Dermis blood vessel endothelial cell (primary cell): ENCODE measurements around the gene SYNJ2. TPM values are rescaled to one million over a fixed set of nuclear protein-coding genes. Genes with fewer than 3 reads are reported as not detected.
"Not testable (repeated sequence)": the region's sequence is repeated elsewhere in the genome, so short reads cannot be mapped to it uniquely, and the experiment has no call there.

Experiments used
- DNase-seq: peaks from one replicate; pipeline ENCODE4 v3.0.0; 2010
- total RNA-seq: library from RNA; depleted of rRNA; stranded (reverse); fragments of >200 nt; gene quantifications from 2 replicates; pipeline ENCODE4 v1.2.3, GENCODE V29; 2014

SYNJ2 gene
- total RNA-seq, 1 donor from 2014 or later = 34.7 TPM

DNA sequence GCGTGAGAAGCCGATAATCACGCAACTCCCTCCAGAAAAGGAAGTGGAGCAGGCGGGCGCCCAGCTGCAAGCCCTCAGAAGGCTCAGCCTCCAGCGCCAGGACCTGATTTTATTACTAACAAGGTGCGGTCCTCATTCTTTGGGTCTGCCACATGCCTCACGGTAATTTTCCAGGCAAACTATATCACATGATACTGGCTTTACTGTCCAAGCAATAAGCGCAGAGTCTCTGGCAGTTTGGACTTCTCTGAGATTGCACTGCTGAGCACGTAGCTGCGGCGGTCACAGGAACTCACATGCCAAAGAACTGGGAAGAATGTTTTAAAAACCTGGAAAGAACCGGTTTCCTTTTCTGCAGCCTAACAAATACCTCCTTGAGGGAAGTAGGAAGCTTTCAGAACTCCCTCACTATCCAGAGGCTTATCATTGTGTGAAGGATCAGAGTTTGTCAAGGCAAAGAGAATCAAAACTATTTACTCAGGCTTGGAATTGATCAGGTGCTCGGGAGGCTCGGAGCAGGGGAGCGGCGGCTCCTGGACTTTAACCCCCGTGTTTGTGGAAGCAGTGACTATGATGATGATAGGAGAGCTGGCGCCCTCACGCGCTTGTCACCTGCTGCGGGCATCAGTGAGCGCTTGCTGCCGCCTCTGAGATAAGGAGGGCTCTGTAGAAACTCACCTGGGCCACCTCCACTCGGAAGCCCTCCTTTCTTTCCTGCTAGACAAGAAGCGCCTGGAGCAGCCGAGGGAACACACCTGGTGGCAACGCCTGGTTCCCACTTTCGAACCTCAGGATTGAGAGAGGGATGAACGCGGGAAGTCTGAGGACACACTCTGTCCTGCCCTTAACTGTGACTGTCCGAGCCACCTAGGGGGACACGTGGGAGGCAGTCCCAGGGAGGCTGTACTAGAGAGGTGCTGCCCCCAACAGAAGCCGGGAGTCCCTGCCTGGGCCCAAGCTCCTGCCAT lies 27.2 kb upstream of the SYNJ2 start:
- DNase-seq = peak; percentile 64

DNA sequence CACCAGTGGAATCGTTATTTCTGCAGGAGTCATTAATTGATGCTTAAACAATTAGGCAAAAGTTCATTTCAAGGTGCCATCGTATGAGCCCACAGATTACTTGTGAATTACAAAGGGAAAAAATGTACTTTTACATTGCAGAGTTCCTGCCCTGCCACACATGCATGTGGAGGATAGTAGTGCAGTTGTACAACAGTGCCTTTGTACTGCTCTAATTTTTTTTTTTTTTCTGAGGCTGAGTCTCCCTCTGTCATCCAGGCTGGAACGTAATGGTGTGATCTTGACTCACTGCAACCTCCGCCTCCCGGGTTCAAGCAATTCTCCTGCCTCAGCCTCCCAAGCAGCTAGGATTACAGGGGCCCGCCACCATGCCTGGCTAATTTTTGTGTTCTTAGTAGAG lies 26.0 kb upstream of the SYNJ2 start:
- DNase-seq = no peak

DNA sequence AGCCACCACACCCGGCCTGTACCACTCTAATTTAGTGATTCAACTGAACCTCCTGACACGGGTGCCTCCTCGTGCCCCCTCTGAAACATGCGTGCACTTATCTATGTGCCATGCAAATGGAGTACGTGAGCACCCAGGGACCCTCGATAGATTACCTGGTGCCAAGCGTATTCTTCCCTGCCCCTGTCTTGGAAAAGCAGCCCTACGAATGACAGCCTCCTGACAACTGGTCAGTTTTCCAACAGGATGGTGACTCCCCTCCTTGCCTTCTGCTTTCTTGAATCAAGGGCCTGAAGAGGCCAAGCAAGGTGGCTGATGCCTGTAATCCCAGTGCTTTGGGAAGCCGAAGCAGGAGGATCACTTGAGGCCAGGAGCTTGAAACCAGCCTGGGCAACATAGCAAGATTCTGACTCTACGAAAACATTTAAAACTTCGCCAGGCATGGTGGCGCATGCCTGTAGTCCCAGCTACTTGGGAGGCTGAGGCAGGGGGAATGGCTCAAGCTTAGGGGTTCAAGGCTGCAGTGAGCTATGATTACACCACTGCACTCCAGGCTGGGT lies 25.4 kb upstream of the SYNJ2 start:
- no peak for DNase-seq

DNA sequence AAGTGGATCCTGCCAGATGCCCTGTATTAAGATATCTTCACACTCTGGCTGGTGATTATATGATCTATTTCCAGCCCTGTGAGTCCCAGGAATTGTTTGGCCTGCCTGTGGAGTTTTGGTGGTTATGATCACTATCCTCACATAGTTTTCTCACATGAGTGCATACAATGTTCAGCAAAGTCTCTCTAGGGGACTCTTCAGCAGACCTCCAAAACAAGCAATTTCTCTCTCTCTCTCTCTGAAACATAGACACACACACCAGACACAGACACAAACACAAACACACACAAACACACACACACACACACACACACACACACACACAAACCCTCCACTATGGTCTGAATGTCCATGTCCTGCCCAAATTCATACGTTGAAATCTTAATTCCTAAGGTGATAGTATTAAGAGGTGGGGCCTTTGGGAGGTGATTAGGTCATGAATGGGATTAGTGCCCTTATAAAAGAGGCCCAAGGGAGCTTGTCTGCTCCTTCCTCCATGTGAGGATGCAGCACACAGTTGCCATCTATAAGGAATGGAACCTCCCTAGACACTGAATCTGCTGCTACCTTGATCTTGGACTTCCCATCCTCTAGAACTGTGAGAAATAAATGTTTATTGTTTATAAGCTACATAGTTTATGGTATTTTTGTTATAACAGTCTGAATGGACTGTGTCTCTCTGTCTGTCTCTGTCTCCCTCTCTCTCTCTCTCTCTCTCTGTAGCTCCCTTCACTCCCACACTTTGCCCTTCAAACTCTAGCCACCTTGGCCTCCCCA lies 22.0 kb upstream of the SYNJ2 start:
- DNase-seq = no peak

DNA sequence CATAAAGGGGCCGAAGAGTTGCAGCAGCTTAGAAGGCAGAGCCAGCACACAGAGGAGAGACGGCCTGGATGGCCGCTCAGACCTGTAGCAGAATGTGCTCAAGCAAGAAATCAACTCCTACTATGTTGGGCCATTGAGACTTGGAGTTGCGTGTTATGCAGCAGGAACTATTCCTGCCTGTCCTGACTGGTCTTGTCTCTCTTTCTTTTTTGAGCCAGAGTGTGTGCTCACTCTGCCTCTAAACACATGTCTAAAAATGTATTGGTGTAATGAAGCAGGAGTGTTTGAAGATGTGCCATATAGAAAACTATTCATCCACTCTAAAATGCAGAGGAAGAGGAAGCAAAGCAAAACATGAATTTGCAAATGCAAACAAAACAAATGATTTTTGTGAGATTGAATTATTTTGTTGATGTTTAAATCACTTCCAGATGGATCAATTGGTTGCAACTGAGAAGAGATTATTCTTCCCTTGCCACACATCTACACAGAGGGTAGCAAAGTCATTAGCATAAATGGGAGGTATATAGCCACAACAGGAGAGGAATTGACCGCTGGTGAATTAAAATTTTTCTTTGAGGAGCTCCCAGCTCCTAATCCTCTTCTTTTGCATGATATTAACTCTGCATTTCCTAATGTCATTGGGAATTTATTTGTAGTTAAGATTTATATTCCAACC lies 20.4 kb upstream of the SYNJ2 start:
- DNase-seq = no peak

DNA sequence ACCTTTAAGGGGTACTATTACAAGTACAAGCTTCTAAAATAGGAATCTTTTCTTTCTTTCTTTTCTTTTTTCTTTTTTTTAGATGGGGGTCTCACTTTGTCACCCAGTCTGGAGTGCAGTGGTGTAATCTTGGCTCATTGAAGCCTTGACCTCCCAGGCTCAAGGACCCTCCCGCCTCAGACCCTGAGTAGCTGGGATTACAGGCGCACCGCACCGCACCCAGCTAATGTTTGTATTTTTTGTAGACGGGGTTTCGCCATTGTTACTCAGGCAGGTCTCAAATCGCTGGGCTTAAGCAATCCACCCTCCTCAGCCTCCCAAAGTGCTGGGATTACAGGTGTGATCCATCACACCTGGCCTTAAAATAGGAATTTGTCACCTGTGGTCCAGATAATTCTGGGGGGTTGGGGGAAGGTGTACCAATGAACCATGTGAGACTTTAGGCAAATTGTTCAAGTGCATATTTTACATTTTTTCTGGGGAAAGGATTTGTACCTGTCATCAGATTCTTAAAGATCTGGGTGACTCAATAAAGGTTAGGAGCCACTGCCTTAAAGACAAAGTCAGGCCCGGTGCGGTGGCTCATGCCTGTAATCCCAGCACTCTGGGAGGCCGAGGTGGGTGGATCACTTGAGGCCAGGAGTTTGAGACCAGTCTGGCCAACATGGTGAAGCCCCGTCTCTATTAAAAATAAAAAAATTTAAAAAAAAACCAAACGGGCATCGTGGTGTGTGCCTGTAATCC lies 19.7 kb upstream of the SYNJ2 start:
- DNase-seq = no peak

- DNase-seq = peak; percentile 32
Observed at GRCh38 chr6:157962601-157963302, 18.9 kb upstream of the SYNJ2 start.

- no peak for DNase-seq
Observed at GRCh38 chr6:157964100-157964499, 17.6 kb upstream of the SYNJ2 start.

- no peak for DNase-seq
Observed at GRCh38 chr6:157965387-157965786, 16.3 kb upstream of the SYNJ2 start.

DNA sequence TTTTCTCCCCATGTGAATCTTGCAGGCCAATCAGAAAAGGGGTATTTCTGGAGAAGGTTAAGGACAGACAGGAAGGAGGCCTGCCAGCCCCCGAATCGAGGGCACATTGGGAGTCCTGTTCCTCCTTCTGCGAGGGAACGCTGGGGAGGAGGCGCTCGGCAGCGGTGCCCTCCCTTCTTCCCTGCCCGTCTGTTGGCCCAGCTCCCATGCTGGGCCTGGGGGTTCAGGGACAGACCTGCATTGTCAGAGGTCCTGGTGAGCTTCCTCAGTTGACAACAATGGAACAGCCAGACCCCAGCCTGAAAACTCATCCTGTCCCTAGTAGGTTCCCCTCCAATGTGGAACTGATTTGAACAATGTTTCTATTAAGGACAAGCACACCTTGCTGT lies 15.1 kb upstream of the SYNJ2 start:
- DNase-seq = no peak

- no peak for DNase-seq
Observed at GRCh38 chr6:157967020-157967419, 14.6 kb upstream of the SYNJ2 start.

GRCh38 chr6:157967486-157967885 lies 14.2 kb upstream of the SYNJ2 start:
- no peak for DNase-seq

- DNase-seq = not testable (repeated sequence)
Observed at GRCh38 chr6:157972177-157972576, 9.5 kb upstream of the SYNJ2 start.

DNA sequence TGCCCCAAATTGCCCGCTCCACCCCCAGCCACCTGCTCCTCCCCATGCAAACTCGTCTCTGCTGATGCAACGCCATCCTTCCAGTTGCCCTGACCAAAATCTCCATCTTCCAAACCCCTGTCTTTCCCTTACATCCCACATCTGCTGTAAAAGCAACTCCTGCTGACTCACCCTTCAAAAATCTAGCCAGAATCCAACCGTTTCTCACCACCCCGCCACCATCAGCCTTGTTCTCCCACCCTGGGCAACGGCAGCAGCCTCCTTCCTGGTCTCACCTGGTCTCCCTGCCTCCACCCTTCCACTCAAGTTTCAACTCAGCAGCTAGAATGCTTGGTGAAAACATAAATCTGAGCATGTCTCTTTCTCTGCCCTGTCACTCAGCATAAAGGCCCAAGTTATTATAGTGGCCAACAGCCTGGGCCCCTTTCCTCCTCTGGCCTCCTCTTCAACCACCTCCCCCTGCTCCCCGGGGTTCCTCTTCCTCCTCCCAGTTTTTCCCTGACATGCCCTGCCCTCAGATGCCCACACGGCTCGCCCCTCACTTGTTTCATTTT lies 7.2 kb upstream of the SYNJ2 start:
- no peak for DNase-seq

DNA sequence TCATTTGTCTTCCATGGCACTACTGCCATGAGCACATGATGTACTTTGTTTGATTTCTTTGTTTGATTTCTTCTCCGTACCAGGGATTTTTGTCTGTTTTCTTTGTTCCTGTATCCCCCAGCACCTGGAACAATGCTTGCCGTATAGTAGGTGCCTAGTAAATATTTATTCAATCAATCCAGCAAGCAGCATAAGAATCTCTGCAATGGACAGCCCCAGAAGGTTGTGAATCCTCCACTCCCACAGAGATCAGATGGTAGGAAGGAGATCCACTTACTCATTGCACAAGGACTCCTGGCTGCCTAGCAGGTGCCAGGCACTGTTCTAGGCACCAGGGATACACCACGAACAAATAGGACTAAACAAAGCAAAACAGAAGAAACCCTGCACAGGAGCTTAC lies 6.7 kb upstream of the SYNJ2 start:
- no peak for DNase-seq

DNA sequence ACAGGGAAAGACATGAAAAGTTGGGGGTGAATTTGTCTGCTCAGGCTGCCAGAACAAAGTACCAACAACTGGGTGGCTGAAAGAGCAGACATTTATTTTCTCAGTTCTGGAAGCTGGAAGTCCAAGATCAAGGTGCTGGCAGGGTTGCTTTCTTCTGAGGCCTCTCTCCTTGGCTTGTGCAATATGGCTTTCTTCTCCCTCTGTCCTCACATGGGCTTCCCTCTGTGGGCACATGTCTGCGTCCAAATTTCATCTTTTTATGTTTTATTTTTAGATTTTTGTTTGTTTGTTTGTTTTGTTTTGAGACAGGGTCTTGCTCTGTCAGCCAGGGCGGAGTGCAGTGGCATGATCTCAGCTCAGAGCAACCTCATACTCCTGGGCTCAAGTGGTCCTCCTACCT lies 6.2 kb upstream of the SYNJ2 start:
- no peak for DNase-seq

GRCh38 chr6:157976345-157977175 lies 5.1 kb upstream of the SYNJ2 start:
- DNase-seq = no peak

GRCh38 chr6:157977176-157977804 lies 4.4 kb upstream of the SYNJ2 start:
- no peak for DNase-seq

DNA sequence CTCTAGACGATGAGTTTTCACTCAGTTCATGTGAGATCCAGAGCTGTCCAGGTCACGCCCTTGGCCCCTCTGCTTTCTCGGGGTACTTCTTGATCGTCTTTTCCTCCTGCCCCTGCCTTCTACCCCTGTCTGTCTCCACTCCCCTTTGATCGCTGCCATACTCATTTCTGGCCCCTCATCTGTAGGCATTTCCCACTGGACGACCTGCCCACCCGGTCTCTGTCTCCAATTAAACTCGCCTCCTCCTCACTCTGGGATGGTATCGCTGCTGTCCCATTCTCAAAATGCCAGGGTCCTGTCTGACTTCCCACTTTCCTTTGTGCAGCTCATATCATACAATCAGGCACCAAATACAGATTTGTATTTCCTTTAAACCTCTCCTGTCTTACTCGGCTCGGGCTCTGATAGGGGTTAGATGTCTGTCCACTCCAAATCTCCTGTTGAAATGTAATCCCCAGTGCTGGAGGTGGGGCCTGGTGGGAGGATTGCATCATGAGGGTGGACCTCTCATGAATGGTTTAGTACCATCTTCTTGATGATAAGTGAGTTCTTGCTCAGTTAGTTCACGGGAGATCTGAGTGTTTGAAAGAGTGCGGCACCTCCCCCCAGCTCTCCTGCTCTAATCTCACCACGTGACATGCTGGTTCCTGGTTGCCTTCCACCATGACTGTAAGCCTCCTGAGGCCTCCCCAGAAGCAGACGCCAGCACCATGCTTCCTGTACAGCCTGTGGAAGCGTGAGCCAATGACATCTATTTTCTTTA lies 3.5 kb upstream of the SYNJ2 start:
- no peak for DNase-seq
